ENCODE results near the gene PPIL1.
A peak's percentile ranks its signal among the peaks of the same experiment; 100 is the strongest.

Gene PPIL1

DNA sequence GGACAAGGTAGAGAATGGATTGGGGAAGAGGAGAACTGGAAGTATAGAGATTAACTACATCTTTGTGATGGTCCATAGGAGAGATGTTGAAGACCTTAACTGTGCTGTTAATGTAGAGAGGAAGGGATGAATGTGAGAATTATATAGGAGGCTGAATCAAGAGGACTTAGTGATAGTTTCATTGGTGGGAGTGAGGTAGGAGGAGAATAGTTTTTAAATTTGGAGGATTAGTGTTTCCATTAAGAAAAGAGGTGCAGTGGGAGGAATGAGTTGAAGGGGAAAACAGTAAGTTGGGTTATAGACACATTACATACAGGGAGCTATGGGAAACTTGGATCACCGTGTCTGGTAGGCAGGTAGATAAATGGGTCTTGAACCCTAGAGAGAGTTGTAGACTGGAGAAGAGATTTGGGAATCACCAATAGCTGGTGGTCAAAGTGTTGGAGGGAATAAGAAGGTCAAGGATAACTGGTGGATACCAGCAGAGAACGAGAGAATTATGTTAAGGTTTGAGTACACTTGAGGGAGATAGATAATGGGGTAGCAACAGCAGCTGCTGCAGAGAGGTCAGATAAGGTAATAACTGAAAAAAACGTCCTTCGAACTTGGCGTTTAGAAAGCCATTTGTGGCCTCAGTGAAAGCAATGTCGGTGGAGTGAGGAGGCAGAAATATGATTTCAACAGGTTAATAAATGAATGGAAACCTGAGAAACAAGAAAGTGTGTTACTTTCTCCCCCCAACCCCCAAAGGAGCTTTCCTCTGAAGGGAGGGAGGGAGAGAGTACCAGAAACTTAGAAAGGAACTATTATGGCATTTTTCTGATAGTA lies 14.3 kb upstream of the PPIL1 start:
- no peak for DNase-seq (ENCODE audit: low spot score)

DNA sequence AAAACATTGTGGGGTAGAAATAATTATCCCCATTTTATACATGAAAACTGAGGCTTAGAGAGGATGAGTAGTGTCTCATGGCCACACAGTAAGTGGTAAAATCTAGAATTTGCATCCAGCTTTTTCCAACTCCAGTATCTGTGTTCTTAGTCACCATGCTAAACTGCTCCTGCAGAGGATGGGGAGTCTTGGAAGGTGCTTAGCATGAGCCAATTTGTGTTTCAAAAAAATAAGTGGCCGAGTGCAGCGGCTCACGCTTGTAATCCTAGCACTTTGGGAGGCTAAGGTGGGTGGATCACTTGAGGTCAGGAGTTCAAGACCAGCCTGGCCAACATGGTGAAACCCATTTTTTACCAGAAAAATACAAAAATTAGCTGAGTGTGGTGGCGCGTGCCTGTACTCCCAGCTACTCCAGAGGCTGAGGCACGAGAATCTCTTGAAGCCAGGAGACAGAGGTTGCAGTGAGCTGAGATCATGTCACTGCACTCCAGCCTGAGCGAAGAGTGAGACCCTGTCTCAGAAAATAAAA lies 13.6 kb upstream of the PPIL1 start:
- no peak for DNase-seq (ENCODE audit: low spot score)

DNA sequence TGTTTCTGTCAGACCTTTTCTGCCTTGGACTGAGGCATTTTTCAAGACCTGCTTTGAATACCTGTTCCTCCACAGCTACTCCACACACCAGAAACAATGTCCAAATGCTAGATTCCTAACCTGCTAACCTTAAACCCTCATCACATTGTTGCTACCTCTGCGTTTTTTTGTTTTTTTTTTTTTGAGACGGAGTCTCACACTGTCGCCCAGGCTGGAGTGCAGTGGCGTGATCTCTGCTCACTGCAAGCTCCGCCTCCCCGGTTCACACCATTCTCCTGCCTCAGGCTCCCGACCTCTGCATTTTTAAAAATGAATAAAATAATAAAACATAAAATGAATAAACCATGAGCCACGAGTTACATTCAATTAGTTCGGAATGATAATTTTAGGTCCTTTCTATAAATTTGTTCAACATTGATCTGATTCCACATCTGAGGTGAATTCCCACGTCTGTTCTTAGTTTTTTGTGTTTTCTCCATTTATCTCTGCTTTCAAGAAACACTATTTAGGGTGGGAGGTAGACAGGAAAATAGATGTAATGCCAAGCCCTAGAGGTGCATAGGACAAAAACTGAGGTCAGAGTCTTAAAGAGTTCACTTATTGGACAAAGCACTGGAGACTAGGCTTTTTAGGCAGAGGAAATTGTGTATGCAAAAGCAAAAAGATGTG lies 12.5 kb upstream of the PPIL1 start:
- no peak for DNase-seq (ENCODE audit: low spot score)

- DNase-seq (ENCODE audit: low spot score) = peak; percentile 98
Measured at GRCh38 chr6:36885461-36886401, 11.1 kb upstream of the PPIL1 start, which contains the start of gene C6orf89. C6orf89 (plus strand) TSS chr6:36885952; CDS start chr6:36899445, 13,493 bp downstream.

DNA sequence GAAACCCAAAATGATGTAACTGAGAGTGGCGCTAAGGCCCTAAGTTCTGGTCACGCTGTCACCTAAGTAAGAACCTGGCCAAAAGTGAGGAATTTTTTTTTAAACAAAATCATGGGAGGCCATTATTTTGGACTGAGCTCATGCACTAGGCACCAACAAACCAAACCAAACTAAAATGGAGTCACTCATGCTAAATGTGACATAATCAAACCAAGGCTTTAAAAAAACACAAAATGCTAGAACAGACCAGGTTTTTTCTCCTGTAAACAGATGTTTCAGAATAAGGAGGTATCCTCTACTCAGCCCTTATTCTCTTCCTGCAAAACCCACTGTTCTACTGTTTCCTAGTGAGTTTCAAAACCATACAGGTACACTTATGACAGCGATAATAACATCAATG lies 10.0 kb upstream of the PPIL1 start:
- DNase-seq (ENCODE audit: low spot score) = no peak

GRCh38 chr6:36875250-36875633 lies 639 bp upstream of the PPIL1 start:
- no peak for DNase-seq (ENCODE audit: low spot score)

DNA sequence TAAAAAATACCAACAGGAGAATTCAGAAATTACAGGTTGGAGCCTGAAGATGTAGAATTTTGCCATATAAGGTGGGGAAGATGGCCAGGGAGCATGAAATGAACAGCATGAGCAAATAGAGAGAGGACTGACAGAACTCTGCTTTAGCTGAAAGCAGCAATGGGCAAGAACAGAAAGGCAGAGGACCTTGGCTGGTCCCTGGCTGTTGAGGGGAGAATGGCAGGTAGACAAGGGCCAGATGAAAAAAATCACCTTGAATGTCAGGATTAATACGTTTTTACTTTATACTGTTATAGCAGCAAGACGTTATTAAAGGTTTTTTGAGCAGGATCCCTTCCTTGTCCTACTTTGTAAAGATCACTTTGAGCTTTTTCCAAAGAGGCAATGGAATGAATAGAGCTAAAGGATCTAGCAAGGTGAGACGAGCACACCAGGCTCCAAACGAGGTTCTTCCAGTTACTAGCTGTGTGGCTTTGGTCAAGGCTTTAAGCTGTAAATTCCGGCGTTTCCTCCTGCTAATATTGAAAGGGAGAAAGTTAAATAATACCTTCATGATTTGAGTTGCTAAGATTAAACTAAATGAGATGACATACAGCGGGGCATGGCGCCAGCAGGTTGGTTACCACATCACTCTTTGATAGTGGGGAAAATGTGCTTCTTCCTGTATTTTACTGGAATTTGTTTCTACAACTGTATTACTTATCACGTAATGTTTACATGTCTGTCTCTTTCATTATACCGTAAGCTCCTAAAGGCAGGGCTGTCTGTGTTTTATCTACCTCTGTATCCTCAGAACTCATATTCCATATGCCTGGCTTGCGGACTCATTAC lies 776 bp downstream of the PPIL1 start:
- DNase-seq (ENCODE audit: low spot score) = no peak

DNA sequence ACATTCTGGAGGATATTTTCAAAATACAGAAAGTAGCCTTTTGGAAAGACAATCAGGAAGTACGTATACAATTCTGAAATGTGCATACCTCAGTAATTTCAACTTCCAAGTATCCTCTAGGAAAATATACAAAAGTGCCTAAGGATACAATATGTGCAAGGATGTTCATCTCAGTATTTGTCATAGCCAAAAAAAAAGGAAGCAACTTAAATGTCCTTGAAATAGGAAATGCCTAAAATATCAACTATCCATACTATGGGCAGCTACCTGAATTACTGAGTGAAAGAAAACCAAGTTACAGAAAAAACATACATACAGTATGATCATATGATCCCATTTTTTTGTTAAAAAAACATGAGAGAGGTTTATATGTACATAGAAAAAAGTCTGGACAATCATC lies 1.5 kb downstream of the PPIL1 start:
- no peak for DNase-seq (ENCODE audit: low spot score)

GRCh38 chr6:36871686-36872085 lies 2.9 kb downstream of the PPIL1 start:
- no peak for DNase-seq (ENCODE audit: low spot score)

DNA sequence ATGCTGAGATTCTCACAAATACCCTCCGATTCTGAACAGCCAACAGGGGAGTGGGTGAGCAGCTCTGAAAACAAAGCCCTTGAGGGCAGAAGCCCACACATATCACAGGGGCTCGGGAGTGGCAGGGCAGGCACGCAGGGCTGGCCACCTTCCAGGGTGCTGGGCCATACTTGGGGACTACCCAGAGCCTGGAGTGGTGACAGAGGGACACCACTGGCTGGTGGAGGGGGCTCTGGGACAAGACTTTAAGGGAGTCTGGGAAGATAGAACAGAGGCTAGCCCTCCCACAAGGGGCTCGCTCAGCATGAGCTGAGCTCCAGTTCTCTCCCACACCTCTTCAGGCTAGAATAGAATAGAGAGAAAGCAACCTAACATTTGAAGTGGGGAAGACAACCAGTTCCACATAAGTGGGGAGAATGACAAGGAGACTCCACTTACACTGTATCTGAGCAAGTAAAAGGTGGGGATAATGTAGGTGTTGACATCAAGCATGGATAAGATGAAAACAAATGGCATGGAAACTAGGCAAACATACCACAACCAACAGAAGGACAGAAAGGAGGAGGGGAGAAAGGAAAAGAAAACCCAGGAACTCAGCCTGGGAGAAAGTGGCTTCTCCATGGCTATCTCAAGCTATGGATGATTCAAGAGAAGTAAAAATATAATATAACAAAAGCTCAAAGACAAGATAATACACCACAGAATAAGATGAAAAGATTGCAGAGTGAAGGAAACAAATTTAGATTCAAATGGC lies 7.0 kb downstream of the PPIL1 start:
- no peak for DNase-seq (ENCODE audit: low spot score)

GRCh38 chr6:36865835-36866234 lies 8.8 kb downstream of the PPIL1 start:
- DNase-seq (ENCODE audit: low spot score) = peak; percentile 17

DNA sequence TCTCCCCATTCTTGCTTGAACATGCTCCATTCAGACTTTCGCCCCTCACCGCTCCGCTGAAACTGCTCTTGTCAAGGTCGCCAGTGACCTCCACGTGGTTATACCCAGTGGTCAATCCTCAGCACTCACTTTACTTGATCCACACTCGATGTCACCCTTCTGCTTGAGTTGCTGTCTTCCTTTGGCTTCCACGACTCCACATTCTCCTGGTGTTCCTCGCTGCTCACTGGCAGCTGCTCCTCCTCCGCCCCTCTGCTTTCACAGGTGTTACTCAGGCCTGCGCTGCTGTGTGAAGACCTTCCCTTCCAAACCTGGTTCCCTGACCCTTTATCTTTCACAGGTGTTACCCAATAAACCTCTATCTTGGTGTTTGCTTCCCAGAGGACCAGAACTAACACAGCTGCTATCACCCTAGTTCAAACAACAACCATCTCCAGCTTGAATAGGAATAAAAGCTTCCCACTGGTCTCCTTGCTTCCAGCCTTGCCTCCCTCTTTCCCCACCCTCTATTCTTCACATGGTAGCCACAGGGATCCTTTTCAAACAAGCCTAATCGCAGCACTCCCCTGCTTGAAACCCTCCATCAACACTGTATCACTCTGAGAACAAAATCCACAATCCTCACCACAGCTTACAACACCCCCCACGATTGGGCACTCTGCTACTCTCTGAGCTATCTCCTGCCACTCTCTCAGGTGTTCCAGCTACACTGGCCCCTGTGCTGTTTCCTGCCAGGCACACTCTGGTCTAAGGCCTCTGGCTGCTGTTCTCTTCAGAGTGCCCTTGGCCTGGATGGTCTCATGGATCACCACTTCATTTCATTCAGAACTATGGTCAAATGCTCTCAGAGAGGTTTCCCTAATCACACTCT lies 10.7 kb downstream of the PPIL1 start:
- DNase-seq (ENCODE audit: low spot score) = no peak

- no peak for DNase-seq (ENCODE audit: low spot score)
Measured at GRCh38 chr6:36862848-36863382, 11.7 kb downstream of the PPIL1 start.

DNA sequence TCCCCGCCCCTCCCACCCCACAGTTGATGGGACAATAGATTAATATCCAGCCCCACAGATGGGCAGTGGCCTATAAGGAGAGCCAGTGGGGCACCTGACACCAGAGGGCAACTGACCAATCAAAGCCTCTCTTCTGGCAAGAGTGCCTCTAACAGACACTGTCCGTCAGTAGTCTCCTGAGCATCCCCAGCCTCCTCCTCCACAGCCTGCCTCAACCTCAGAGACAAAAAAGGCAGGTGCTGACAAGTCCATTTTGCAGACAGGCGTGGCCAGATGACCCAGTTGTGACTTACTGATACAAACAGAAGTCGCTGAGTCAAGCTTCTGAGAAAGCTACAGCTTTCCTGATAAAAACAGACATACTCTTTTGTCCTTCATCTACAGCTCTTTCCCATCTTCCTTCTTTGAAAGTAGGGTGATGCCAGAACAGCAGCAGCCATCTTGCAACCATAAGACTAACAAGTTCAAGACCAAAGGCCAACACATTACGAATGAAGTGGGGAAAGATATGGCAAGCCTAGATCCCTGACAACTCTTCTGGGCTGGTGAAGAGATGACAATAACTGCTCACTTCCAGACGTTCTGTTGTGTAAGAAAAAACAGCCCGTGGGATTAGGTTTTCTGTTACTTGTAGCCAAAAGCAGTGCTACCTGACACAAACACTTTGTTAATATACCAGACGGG lies 12.3 kb downstream of the PPIL1 start:
- no peak for DNase-seq (ENCODE audit: low spot score)

- no peak for DNase-seq (ENCODE audit: low spot score)
Measured at GRCh38 chr6:36860126-36860525, 14.5 kb downstream of the PPIL1 start.

DNA sequence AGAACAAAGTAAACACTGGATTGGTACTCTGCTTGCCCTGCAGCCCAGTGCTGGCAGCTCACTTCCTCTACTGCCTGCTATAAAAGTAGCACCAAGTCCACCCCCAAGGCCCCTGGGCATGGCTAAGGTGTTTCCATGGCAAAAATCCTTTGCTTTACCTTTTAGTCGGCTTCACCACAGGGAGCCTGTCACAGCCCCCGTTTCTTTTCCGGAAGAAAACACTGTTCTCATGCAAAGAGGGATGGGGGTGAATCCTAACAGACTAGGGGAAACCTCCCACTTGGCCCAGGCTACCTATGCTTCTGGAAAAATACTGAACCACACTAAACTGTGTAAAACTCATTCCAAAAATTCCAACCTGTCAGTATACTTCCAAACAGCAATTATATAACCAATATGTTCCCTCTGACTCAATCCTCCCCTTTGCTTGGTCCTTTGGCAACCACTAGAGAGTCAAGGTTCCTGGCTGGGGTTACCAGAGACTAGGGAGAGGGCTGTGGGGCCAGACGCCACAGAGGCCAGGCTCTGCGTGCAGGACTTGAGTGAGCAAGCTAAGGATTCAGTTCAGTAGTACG lies 16.1 kb downstream of the PPIL1 start:
- DNase-seq (ENCODE audit: low spot score) = no peak

GRCh38 chr6:36857325-36857724 lies 17.3 kb downstream of the PPIL1 start:
- DNase-seq (ENCODE audit: low spot score) = no peak

DNA sequence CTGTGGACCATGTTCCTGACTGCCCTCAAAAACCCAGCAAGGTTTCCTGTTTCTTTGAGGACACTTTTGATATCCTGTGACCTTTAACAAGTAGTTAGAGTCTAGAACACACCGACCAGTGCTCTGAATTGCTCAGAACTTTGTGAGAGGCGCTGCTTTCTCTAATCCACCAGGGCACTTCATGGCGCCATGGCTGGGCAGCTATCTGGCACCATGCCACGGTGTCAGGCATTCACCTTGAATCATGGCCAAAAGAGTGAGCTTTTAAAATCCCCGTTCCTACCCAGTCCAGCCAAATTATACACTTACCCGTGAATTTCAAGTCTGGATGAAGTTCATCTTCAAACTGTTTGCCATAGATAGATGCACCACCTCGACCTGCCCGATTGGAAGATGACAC lies 18.3 kb downstream of the PPIL1 start:
- no peak for DNase-seq (ENCODE audit: low spot score)
